HepG2 (cell line): ENCODE measurements around the gene MRPL50. TPM values are rescaled to one million over a fixed set of nuclear protein-coding genes. Genes with fewer than 3 reads are reported as not detected.

ENCODE experiments used
- ARNT ChIP-seq: fragments of 450-650 bp; IDR thresholded peaks from 2 replicates; pipeline ENCODE4 v1.6.1; 2017
- CERS6 ChIP-seq: sonication (generic); formaldehyde crosslinking; IDR thresholded peaks from 2 replicates; pipeline ENCODE4 v1.5.0; 2020; ENCODE audit warnings: missing genetic modification reagents
- FOXO1 ChIP-seq: sonication (generic); formaldehyde crosslinking; IDR thresholded peaks from 2 replicates; pipeline ENCODE4 v1.4.0; 2020; ENCODE audit warnings: missing genetic modification reagents
- GABPB1 ChIP-seq: IDR thresholded peaks from 2 replicates; pipeline ENCODE4 v1.6.1; 2016; ENCODE audit warnings: mild to moderate bottlenecking, missing genetic modification reagents, moderate library complexity, missing compliant biosample characterization
- HIVEP1 ChIP-seq: sonication (generic); formaldehyde crosslinking; IDR thresholded peaks from 2 replicates; pipeline ENCODE4 v1.4.0; 2020; ENCODE audit warnings: mild to moderate bottlenecking, missing genetic modification reagents
- HNF1B ChIP-seq: sonication (generic); formaldehyde crosslinking; IDR thresholded peaks from 2 replicates; pipeline ENCODE4 v1.5.1; 2020; ENCODE audit warnings: mild to moderate bottlenecking, moderate library complexity, missing genetic modification reagents
- JUND ChIP-seq: sonication (generic); formaldehyde crosslinking; IDR thresholded peaks from 2 replicates; pipeline ENCODE4 v1.8.0; 2022; ENCODE audit warnings: mild to moderate bottlenecking, missing genetic modification reagents
- NFE2 ChIP-seq: sonication (generic); formaldehyde crosslinking; IDR thresholded peaks from 2 replicates; pipeline ENCODE4 v1.4.0; 2020; ENCODE audit warnings: missing genetic modification reagents
- NFKBIZ ChIP-seq: IDR thresholded peaks from 2 replicates; pipeline ENCODE4 v1.6.1; 2018; ENCODE audit warnings: missing genetic modification reagents, missing compliant biosample characterization
- SOX6 ChIP-seq, 2 experiments: fragments of 450-650 bp in 1 of 2; sonication (generic) in 1 of 2; formaldehyde crosslinking in 1 of 2; IDR thresholded peaks; 2 replicates each; pipeline versions ENCODE4 v1.4.0 to v1.6.1; 2017 to 2020; ENCODE audit warnings: antibody characterized with exemption in 1 of 2, mild to moderate bottlenecking in 1 of 2, missing genetic modification reagents in 1 of 2
- SRF ChIP-seq: IDR thresholded peaks from 2 replicates; pipeline ENCODE4 v1.6.1; 2011; ENCODE audit warnings: mild to moderate bottlenecking, low read depth, low read length, moderate library complexity
- TFAP4 ChIP-seq: sonication (generic); IDR thresholded peaks from 2 replicates; pipeline ENCODE4 v1.6.1; 2016; ENCODE audit warnings: low read depth, borderline replicate concordance
- TGIF2 ChIP-seq: IDR thresholded peaks from 2 replicates; pipeline ENCODE4 v1.6.1; 2016; ENCODE audit warnings: control low read depth, missing compliant biosample characterization
- ZFP90 ChIP-seq: sonication (generic); formaldehyde crosslinking; IDR thresholded peaks from 2 replicates; pipeline ENCODE4 v1.8.0; 2022; ENCODE audit warnings: missing genetic modification reagents, mild to moderate bottlenecking, inconsistent platforms, borderline replicate concordance
- ZKSCAN1 ChIP-seq: fragments of 150-350 bp; IDR thresholded peaks from 2 replicates; pipeline ENCODE4 v1.6.1; 2014; ENCODE audit warnings: low read length
- ZMYM4 ChIP-seq: sonication (generic); formaldehyde crosslinking; IDR thresholded peaks from 2 replicates; pipeline ENCODE4 v1.8.1; 2023; ENCODE audit warnings: mild to moderate bottlenecking, missing genetic modification reagents
- ZNF224 ChIP-seq: sonication (generic); formaldehyde crosslinking; IDR thresholded peaks from 2 replicates; pipeline ENCODE4 v1.5.0; 2020; ENCODE audit warnings: mild to moderate bottlenecking, missing genetic modification reagents
- ZNF337 ChIP-seq: sonication (generic); formaldehyde crosslinking; IDR thresholded peaks from 2 replicates; pipeline ENCODE4 v1.5.1; 2020; ENCODE audit warnings: missing genetic modification reagents, low read depth, mild to moderate bottlenecking, borderline replicate concordance
- ZNF512B ChIP-seq: sonication (generic); formaldehyde crosslinking; IDR thresholded peaks from 2 replicates; pipeline ENCODE4 v1.5.1; 2020; ENCODE audit warnings: missing genetic modification reagents, mild to moderate bottlenecking, borderline replicate concordance
- ZNF576 ChIP-seq: sonication (generic); formaldehyde crosslinking; IDR thresholded peaks from 2 replicates; pipeline ENCODE4 v1.4.0; 2020; ENCODE audit warnings: mild to moderate bottlenecking, missing genetic modification reagents
- ZNF703 ChIP-seq: sonication (generic); formaldehyde crosslinking; IDR thresholded peaks from 2 replicates; pipeline ENCODE4 v1.5.1; 2020; ENCODE audit warnings: missing genetic modification reagents, mild to moderate bottlenecking, moderate library complexity, borderline replicate concordance
- ZNF761 ChIP-seq: sonication (generic); formaldehyde crosslinking; conservative IDR thresholded peaks from 2 replicates; pipeline ENCODE4 v1.4.0; 2020; ENCODE audit warnings: mild to moderate bottlenecking, missing genetic modification reagents
- ZSCAN29 ChIP-seq: sonication (generic); formaldehyde crosslinking; conservative IDR thresholded peaks from 2 replicates; pipeline ENCODE4 v1.4.0; 2020; ENCODE audit warnings: mild to moderate bottlenecking, missing genetic modification reagents
- polyA plus RNA-seq, 8 experiments: library from polyadenylated mRNA; depleted of rRNA in 3 of 8; stranded (reverse) in 7 of 8; unstranded in 1 of 8; fragments of >200 nt; fragmentation: Illumina TruSeq in 4 of 8; extraction: Trizol in 4 of 8; gene quantifications; 2 replicates each; pipeline versions ENCODE4 v1.2.1 to v1.2.3, GENCODE V29; 2011 to 2016; ENCODE audit warnings: low read depth in 4 of 8, missing spikeins in 1 of 8, mixed read lengths in 1 of 8; ENCODE audit not compliant: insufficient read depth in 1 of 8
- total RNA-seq, 5 experiments: library from RNA; depleted of rRNA; stranded (reverse); fragments of >200 nt; fragmentation: Illumina TruSeq; extraction: Trizol; gene quantifications; 2 replicates each; pipeline ENCODE4 v1.2.3, GENCODE V29; 2016; ENCODE audit warnings: low read depth in 1 of 5

MRPL50 gene
- total and polyA plus RNA-seq, 2 of the 13 experiments (the other 11 are each of a cell fraction or from before 2014, with no cell fraction given), result 37.1 to 70.0 TPM

- no peak for TF ChIP-seq ZNF761 (CRISPR knock-in tag)
- TF ChIP-seq HNF1B (CRISPR knock-in tag), result peak; percentile 89
- TF ChIP-seq SOX6 (IDR thresholded peaks at IDR 0.05), result no peak
- peak; percentile 90 for TF ChIP-seq SOX6 (CRISPR knock-in tag; IDR thresholded peaks at IDR 0.05)
- no peak for TF ChIP-seq ZNF224 (CRISPR knock-in tag)
- TF ChIP-seq CERS6, result no peak
- no peak for TF ChIP-seq SRF
- TF ChIP-seq ZKSCAN1, result no peak
- 0 out of 2 replicates have a peak, but pooled peaks have one; percentile 6 for TF ChIP-seq GABPB1 (CRISPR knock-in tag)
- TF ChIP-seq ZSCAN29 (CRISPR knock-in tag), result no peak
- TF ChIP-seq TGIF2 (CRISPR knock-in tag), result peak; percentile 80; the same call in 1 of the 2 replicates
- TF ChIP-seq ZNF337, result peak; percentile 66; the same call in 1 of the 2 replicates
- no peak for TF ChIP-seq ZFP90 (CRISPR knock-in tag)
- peak; percentile 99 for TF ChIP-seq JUND (CRISPR knock-in tag)
- TF ChIP-seq ARNT, result no peak
- TF ChIP-seq ZMYM4 (CRISPR knock-in tag), result peak; percentile 84
- TF ChIP-seq TFAP4, result peak; percentile 94
- TF ChIP-seq ZNF703 (CRISPR knock-in tag), result no peak
- no peak for TF ChIP-seq ZNF576
- TF ChIP-seq NFKBIZ, result peak; percentile 84
- TF ChIP-seq NFE2 (CRISPR knock-in tag), result no peak
- TF ChIP-seq HIVEP1 (CRISPR knock-in tag), result no peak
- TF ChIP-seq FOXO1 (CRISPR knock-in tag), result peak; percentile 63; the same call in 1 of the 2 replicates
- TF ChIP-seq ZNF512B (CRISPR knock-in tag), result no peak
Measured at GRCh38 chr9:101354143-101354764, 44.2 kb downstream of the MRPL50 start (continued).
